ENCODE data around the gene CYSTM1. TPM values are rescaled to one million over a fixed set of nuclear protein-coding genes. Genes with fewer than 3 reads are reported as not detected.

The CYSTM1 gene
- total RNA-seq, 4 donors from 2014 or later, result 44.9 to 77.6 (median 63.5) TPM

- Histone ChIP-seq H3K27me3 (no peaks in the 10 kb centered on the region), H3K36me3 (no peaks in the 10 kb centered on the region), H3K9me3 (no peaks in the 10 kb centered on the region), H3K4me1 (peaks cover 0 to 23% (median 9%) of the 10 kb centered on the region in 4 donors), H3K4me3 (no peak overlapping the region), H3K27ac (no peak overlapping the region)
- no peak for TF ChIP-seq CTCF (IDR thresholded peaks at IDR 0.05)
- DNase-seq (ENCODE audit: low spot score in 2 of 2), result no peak
These were observed 39.9 kb upstream of the CYSTM1 start for GRCh38 chr5:140135127-140135526.

- Histone ChIP-seq H3K27ac (no peak overlapping the region), H3K4me1 (peaks cover 0 to 22% (median 15%) of the 10 kb centered on the region in 4 donors), H3K9me3 (no peaks in the 10 kb centered on the region), H3K27me3 (no peaks in the 10 kb centered on the region), H3K36me3 (no peaks in the 10 kb centered on the region), H3K4me3 (no peak overlapping the region)
- TF ChIP-seq EP300 (IDR thresholded peaks at IDR 0.05) (no peak), POLR2A (IDR thresholded peaks at IDR 0.05) (no peak), CTCF (IDR thresholded peaks at IDR 0.05) (no peak)
- no peak for DNase-seq (ENCODE audit: low spot score in 2 of 2)
- WGBS, 2 donors, result 88 to 95% methylated on average over 1 of the region's 1 CpG
These were observed 38.4 kb upstream of the CYSTM1 start for GRCh38 chr5:140136624-140137023.

GRCh38 chr5:140140435-140140834 lies 34.6 kb upstream of the CYSTM1 start:
- H3K4me3 ChIP-seq, result no peak overlapping the region
- no peaks in the 10 kb centered on the region for H3K36me3 ChIP-seq
- no peak overlapping the region for H3K27ac ChIP-seq
- peaks cover 0 to 29% (median 10%) of the 10 kb centered on the region in 4 donors for H3K4me1 ChIP-seq
- TF ChIP-seq CTCF (IDR thresholded peaks at IDR 0.05), result no peak
- TF ChIP-seq EP300 (IDR thresholded peaks at IDR 0.05), result no peak
- TF ChIP-seq POLR2A (IDR thresholded peaks at IDR 0.05), result no peak
- no peak for DNase-seq (ENCODE audit: low spot score in 2 of 2)
- no peaks in the 10 kb centered on the region for H3K9me3 ChIP-seq
- WGBS, 2 donors, result 76 to 84% methylated on average over 3 of the region's 3 CpGs
- no peaks in the 10 kb centered on the region for H3K27me3 ChIP-seq

GRCh38 chr5:140141241-140141640 lies 33.7 kb upstream of the CYSTM1 start:
- DNase-seq (ENCODE audit: low spot score in 2 of 2), result peak in 1 of 2 donors; percentile 16
- H3K36me3 ChIP-seq, result no peaks in the 10 kb centered on the region
- TF ChIP-seq POLR2A (IDR thresholded peaks at IDR 0.05) (no peak), EP300 (IDR thresholded peaks at IDR 0.05) (no peak), CTCF (IDR thresholded peaks at IDR 0.05) (no peak)
- H3K4me1 ChIP-seq, result peaks cover 0 to 37% (median 16%) of the 10 kb centered on the region in 4 donors
- no peaks in the 10 kb centered on the region for H3K27me3 ChIP-seq
- H3K27ac ChIP-seq, result no peak overlapping the region
- no peak overlapping the region for H3K4me3 ChIP-seq
- H3K9me3 ChIP-seq, result no peaks in the 10 kb centered on the region

- Histone ChIP-seq H3K4me3 (no peak overlapping the region), H3K27ac (no peak overlapping the region), H3K36me3 (no peaks in the 10 kb centered on the region), H3K9me3 (no peaks in the 10 kb centered on the region), H3K27me3 (no peaks in the 10 kb centered on the region), H3K4me1 (peaks cover 0 to 40% (median 19%) of the 10 kb centered on the region in 4 donors)
- WGBS, 2 donors, result 76 to 90% methylated on average over 5 of the region's 5 CpGs
- TF ChIP-seq POLR2A (IDR thresholded peaks at IDR 0.05) (no peak), EP300 (IDR thresholded peaks at IDR 0.05) (no peak), CTCF (IDR thresholded peaks at IDR 0.05) (no peak)
- no peak for DNase-seq (ENCODE audit: low spot score in 2 of 2)
These were observed 32.7 kb upstream of the CYSTM1 start for GRCh38 chr5:140142246-140142645.
